HG02759 (cell line): ENCODE measurements around the gene B3GNT7.
"Not testable (repeated sequence)": the region's sequence is repeated elsewhere in the genome, so short reads cannot be mapped to it uniquely, and the experiment has no call there.

Source experiments
- ATAC-seq: cut with Tn5 transposase; IDR thresholded peaks from one replicate; pipeline ENCODE4 v1.9.1; 2021; ENCODE audit warnings: mild to moderate bottlenecking, moderate library complexity; ENCODE audit not compliant: unreplicated experiment

B3GNT7 gene

DNA sequence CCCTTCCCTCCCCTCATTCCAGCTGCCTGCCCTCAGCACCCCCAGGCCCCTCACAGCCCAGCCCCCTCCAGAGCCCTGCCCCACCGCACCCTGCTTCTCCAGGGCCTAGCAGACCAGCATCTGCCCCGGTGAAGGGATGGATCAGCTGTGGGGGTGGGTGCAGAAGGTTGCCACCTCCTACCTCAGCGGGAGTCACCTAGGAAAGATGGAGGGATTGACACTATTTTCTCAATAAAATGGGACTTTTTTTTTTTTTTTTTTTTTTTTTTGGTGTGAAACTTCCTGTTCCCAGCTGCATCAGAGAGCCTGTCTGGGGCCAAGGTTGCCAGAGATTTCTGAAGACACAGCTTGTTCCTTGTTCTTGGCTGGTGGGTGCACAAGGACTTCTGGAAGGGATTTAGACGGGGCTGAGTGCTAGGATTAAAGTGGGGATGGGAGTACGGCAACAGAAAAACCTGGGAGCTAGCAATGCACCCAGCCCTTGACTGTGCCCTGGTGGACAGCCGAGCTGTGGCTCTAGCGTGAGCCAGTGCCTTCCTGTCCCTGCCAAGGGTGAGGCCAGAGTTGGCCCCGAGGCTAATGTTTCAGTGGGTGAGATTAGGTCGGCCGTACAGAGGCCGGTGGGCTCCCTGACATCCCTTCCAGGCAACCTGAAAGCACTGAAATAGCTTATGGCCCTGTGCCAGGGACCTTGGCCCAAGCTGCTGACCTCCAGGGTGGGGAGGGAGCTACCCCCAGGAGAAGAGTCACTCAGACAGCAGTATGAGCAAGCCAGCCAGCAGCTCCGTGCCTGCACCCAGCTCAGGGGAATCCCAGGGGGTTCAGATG is 4.6 kb downstream of the B3GNT7 start:
- no peak for ATAC-seq

GRCh38 chr2:231400681-231401080 is 5.2 kb downstream of the B3GNT7 start:
- not testable (repeated sequence) for ATAC-seq

DNA sequence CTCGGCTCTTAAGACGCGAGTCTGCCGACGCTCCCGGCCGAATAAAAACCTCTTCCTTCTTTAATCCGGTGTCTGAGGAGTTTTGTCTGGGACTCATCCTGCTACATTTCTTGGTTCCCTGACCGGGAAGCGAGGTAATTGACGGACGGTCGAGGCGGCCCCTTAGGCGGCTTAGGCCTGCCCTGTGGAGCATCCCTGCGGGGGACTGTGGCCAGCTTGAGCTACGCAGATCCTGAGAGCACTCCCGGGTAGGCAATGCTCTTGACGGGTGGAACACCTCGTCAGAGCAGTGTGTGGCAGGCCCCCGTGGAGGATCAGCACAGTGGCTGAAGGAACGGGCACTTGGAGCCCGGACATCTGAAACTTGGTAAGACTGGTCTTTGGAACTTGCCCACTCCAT is 5.6 kb downstream of the B3GNT7 start:
- ATAC-seq, result not testable (repeated sequence)

- ATAC-seq, result not testable (repeated sequence)
Measured at GRCh38 chr2:231403421-231404182, 8.1 kb downstream of the B3GNT7 start.

DNA sequence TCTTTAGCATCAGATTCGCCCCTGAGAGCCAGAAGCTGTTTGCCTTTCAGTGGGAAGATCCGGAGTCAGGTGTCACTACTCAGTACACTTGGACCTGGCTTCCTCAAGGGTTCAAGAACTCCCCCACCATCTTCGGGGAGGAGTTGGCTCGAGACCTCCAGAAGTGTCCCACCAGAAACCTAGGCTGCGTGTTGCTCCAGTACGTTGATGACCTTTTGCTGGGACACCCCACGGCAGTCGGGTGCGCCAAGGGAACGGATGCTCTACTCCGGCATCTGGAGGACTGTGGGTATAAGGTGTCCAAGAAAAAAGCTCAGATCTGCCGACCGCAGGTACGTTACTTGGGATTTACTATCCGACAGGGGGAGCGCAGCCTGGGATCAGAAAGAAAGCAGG is 8.7 kb downstream of the B3GNT7 start:
- ATAC-seq, result not testable (repeated sequence)

DNA sequence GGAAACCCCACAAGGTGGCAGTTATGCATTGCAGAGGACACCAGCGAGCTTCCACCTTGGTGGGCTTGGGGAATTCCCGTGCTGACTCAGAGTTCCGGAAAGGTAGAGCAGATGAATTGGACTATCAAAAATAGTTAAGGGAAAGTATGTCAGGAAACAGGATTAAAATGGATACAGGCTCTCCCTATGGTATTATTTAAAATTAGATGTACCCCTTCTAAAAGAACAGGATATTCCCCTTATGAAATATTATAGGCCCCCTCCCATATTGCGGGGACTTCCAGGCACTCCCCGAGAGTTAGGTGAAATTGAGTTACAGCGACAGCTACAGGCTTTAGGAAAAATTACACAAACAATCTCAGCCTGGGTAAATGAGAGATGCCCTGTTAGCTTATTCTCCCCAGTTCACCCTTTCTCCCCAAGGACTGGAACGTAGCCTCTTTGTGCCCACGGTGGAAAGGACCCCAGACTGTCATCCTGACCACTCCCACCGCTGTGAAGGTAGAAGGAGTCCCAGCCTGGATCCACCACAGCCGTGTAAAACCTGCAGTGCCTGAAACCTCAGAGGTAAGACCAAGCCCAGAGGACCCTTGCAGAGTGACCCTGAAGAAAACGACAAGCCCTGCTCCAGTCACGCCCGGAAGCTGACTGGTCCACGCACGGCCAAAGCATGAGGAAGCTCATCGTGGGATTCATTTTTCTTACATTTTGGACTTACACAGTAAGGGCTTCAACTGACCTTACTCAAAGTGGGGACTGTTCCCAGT is 10.3 kb downstream of the B3GNT7 start:
- not testable (repeated sequence) for ATAC-seq

- not testable (repeated sequence) for ATAC-seq
Measured at GRCh38 chr2:231407686-231408085, 12.2 kb downstream of the B3GNT7 start.

DNA sequence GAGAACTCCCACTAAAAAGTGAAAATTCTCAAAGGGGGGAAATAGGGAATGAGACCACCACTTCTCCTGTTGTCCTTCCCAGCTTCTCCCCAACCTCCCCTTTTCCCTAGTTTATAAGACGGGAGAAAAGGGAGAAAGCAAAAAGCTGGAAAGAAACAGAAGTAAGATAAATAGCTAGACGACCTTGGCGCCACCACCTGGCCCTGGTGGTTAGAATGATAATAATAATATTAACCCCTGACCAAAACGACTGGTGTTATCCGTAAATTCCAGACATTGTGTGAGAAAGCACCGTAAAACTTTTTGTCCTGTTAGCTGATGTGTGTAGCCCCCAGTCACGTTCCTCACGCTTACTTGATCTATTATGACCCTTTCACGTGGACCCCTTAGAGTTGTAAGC is 12.8 kb downstream of the B3GNT7 start:
- not testable (repeated sequence) for ATAC-seq

GRCh38 chr2:231409776-231410175 is 14.3 kb downstream of the B3GNT7 start:
- ATAC-seq, result no peak

DNA sequence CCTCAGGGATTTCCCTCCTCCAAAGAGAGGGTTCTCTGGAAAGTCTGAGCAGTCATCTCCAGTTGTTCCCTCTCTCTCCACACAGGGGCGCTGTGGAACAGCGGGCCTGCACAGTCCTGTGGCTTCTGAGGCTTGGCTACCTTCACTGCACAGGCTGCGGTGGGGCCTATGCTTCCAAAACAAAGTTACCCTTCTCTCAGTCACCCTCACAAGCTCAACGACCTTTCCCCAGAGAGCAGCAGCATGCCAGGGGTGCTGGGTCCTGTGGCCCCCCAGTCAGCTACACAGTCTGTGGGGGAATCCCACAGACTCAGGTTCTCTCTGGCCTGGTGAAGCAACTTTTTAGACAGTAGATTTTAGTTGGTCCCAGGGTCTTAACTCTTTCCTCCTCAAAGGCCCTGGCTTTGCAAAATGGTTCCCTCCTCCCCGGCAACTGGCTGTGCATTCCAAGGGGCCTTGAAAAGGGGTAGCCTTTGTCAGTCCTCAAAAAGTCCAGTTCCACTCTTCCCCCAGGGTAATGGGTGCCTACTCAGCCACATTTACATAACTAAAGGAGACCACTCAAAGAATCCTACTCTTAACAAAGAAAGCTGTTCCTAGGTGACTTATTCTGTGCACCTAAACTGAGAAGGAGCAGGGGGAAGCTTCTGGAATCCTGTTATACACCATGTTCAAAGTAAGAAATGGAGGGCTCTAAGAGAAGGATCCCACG is 14.9 kb downstream of the B3GNT7 start:
- ATAC-seq, result no peak

DNA sequence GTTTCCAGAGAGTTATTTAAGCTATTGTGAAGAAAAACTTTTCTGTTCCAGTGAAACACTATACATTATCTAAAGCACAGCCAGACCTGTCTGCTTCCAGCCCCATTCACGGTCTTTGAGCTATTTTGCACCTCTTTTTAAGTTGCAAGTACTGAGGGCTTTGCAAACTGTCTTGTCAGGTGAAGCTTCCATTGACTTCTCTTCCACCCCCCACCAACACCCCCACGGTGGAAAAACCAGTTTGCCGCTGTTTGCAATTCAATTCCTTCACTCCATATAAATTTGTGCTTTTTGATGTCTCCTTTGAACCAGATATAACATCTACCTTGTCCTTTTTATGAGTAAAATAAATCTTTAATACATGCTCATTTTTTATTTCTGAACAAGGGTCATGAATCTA is 15.7 kb downstream of the B3GNT7 start:
- ATAC-seq, result no peak

DNA sequence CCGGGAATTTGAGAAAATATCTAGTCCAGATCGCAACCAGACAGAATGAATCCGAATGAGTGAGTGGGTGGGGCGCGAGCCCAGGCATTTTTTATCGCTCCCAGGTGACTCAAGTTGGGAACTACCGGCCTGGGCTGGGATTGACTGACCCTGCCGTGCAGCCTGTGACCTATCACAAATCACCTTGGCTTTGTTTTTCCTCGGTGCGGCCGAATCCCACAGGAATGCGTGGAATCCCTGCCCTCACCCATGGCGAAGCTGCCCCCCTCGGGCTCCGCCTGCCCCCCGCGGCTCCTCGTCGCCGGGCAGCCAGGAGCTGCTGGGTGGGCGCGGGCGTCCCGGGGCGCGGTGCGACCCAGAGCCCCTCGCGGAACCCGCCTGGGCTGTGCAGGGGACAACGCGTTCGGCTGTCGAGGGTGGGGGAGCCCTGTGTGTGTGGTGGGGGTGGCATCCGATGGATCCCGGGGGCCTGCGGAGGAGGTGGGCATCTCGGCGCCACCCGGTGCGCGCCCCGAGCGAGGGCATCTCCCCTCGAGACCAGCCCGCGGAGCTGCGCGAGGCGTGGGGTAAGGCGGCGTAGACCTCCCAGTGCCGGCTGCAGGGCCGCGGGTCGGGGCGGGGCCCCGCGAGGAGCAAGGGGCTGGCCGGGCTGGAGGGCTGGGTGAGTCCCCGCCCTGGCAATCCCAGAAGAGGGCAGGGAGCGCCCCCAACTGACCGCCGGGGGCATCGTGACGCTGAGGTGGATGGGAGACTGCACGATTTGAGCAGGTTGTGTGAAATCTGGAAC is 16.5 kb downstream of the B3GNT7 start:
- ATAC-seq, result peak; percentile 98

DNA sequence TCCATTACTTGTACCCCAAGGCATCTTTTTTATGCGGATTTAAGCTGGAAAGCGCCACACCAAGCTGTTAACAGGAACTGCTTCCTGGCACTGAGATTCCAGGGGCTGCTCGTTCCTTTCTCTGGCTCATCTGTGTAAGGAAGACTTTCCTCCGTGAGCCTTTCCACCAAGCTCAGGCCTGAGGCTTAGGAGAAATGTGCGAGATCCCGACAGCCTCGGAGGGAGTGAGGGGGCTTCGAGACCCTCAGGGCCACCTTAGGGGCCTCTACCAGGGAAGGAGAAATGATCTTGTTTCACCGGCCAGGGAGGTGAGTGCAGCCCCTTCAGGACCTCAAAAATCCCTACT is 17.1 kb downstream of the B3GNT7 start:
- peak; percentile 11 for ATAC-seq

- no peak for ATAC-seq
Measured at GRCh38 chr2:231413456-231413855, 17.9 kb downstream of the B3GNT7 start.

- ATAC-seq, result no peak
Measured at GRCh38 chr2:231413921-231414476, 18.5 kb downstream of the B3GNT7 start.

DNA sequence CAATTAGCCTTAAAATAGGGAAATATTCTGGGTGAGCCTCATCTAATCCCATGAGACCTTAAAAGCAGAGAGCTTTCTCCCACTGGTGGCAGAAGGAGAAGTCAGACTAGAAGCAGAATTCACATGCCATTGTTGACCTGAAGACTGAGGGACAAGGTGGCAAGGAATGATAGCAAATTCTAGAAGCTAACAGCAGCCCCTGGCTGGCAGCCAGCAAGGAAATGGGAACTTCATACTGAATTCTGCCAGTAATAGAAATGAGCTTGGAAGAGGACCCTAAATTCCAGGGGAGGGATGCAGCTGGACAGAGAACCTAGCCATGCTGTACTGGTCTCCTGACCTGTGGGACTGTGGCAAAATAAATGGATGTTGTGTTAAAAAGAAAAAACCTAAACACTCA is 19.5 kb downstream of the B3GNT7 start:
- no peak for ATAC-seq

- no peak for ATAC-seq
Measured at GRCh38 chr2:231418820-231419640, 23.5 kb downstream of the B3GNT7 start.

GRCh38 chr2:231421051-231421580 is 25.6 kb downstream of the B3GNT7 start:
- ATAC-seq, result no peak

GRCh38 chr2:231422056-231422455 is 26.5 kb downstream of the B3GNT7 start:
- ATAC-seq, result no peak
